ENCODE data around the gene FAM234A. TPM values are rescaled to one million over a fixed set of nuclear protein-coding genes. Genes with fewer than 3 reads are reported as not detected.

FAM234A gene
- total RNA-seq, 1 donor from 2014 or later: 72.3 TPM

DNA sequence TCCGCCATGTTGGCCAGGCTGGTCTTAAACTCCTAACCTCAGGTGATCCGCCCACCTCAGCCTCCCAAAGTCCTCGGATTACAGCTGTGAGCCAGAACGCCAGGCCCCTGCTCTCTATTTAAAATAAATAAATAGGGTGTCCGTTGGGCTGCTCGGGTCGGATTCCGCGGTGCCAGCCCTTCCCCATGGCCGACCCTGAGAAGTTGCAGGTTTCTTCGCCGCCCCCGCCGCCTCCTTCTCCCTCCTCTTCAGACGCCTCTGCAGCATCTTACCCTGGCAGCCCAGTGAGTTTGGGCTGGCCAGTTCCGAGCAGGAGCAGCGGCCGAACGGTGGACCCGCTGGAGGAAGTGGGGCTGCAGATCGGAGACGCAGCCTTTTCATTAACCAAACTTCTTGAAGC, 3.7 kb upstream of the FAM234A start:
- TF ChIP-seq, protein P1, sequence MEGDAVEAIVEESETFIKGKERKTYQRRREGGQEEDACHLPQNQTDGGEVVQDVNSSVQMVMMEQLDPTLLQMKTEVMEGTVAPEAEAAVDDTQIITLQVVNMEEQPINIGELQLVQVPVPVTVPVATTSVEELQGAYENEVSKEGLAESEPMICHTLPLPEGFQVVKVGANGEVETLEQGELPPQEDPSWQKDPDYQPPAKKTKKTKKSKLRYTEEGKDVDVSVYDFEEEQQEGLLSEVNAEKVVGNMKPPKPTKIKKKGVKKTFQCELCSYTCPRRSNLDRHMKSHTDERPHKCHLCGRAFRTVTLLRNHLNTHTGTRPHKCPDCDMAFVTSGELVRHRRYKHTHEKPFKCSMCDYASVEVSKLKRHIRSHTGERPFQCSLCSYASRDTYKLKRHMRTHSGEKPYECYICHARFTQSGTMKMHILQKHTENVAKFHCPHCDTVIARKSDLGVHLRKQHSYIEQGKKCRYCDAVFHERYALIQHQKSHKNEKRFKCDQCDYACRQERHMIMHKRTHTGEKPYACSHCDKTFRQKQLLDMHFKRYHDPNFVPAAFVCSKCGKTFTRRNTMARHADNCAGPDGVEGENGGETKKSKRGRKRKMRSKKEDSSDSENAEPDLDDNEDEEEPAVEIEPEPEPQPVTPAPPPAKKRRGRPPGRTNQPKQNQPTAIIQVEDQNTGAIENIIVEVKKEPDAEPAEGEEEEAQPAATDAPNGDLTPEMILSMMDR (IDR thresholded peaks at IDR 0.05; ENCODE audit: unreplicated experiment): no peak
- H3K9me3 Mint-ChIP-seq (ENCODE audit: unreplicated experiment): no peaks in the 10 kb centered on the region
- peaks cover 12% of the 10 kb centered on the region for H3K36me3 Mint-ChIP-seq (ENCODE audit: low read depth, unreplicated experiment)
- DNase-seq (ENCODE audit: low spot score): no peak
- no peak overlapping the region for H3K27ac Mint-ChIP-seq (ENCODE audit: unreplicated experiment)
- peaks cover 14% of the 10 kb centered on the region for H3K4me1 Mint-ChIP-seq (ENCODE audit: unreplicated experiment)
- H3K4me3 Mint-ChIP-seq (ENCODE audit: unreplicated experiment): no peak overlapping the region
- peaks cover 11% of the 10 kb centered on the region for H3K27me3 Mint-ChIP-seq (ENCODE audit: unreplicated experiment)

DNA sequence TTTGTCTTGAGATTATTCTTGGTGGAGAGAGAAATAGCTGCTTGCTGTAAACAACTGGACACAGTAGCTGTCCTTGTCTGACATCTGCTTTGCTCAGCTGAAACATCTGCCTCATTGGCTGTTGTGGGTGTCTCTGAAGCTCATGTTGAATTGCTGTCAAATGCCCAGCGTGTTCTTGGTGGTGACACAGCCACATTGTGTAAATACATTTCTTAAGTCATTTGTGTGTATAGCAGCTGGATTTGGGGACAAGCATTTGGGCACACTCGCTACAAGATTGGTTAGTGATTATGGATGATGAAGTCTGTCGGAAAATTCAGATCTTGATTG, 5.3 kb downstream of the FAM234A start:
- Mint-ChIP-seq H3K27me3 (ENCODE audit: unreplicated experiment) (peaks cover 8% of the 10 kb centered on the region), H3K9me3 (ENCODE audit: unreplicated experiment) (no peaks in the 10 kb centered on the region), H3K36me3 (ENCODE audit: low read depth, unreplicated experiment) (no peaks in the 10 kb centered on the region), H3K27ac (ENCODE audit: unreplicated experiment) (peak overlapping the region; percentile 16), H3K4me1 (ENCODE audit: unreplicated experiment) (peaks cover 4% of the 10 kb centered on the region), H3K4me3 (ENCODE audit: unreplicated experiment) (no peak overlapping the region)
- TF ChIP-seq, protein P1 (IDR thresholded peaks at IDR 0.05; ENCODE audit: unreplicated experiment): no peak
- DNase-seq (ENCODE audit: low spot score): no peak

GRCh38 chr16:240559-240958, 5.9 kb downstream of the FAM234A start:
- peaks cover 3% of the 10 kb centered on the region for H3K27me3 Mint-ChIP-seq (ENCODE audit: unreplicated experiment)
- TF ChIP-seq, protein P1 (IDR thresholded peaks at IDR 0.05; ENCODE audit: unreplicated experiment): no peak
- no peaks in the 10 kb centered on the region for H3K4me1 Mint-ChIP-seq (ENCODE audit: unreplicated experiment)

DNA sequence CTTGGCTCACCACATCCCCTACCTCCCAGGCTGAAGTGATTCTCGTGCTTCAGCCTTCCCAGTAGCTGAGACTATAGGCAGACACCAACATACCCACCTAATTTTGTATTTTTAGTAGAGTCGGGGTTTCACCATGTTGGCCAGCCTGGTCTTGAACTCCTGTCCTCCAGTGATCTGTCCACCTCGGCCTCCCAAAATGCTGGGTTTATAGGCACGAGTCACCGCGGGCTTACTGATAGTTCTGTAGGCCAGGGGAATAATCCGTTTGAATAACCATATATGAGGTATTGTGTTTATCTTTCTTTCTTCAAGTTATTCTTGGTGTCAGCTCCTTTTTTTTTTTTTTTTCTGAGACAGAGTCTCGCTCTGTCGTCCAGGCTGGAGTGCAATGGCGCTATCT, 7.7 kb downstream of the FAM234A start:
- no peak for DNase-seq (ENCODE audit: low spot score)
- TF ChIP-seq, protein P1 (IDR thresholded peaks at IDR 0.05; ENCODE audit: unreplicated experiment): no peak
- no peaks in the 10 kb centered on the region for H3K27me3 Mint-ChIP-seq (ENCODE audit: unreplicated experiment)
- H3K36me3 Mint-ChIP-seq (ENCODE audit: low read depth, unreplicated experiment): no peaks in the 10 kb centered on the region
- H3K27ac Mint-ChIP-seq (ENCODE audit: unreplicated experiment): no peak overlapping the region
- no peaks in the 10 kb centered on the region for H3K4me1 Mint-ChIP-seq (ENCODE audit: unreplicated experiment)
- no peak overlapping the region for H3K4me3 Mint-ChIP-seq (ENCODE audit: unreplicated experiment)
- H3K9me3 Mint-ChIP-seq (ENCODE audit: unreplicated experiment): no peaks in the 10 kb centered on the region

More at GRCh38 chr16:240559-240958, 5.9 kb downstream of the FAM234A start:
- H3K4me3 Mint-ChIP-seq (ENCODE audit: unreplicated experiment): no peak overlapping the region
- no peaks in the 10 kb centered on the region for H3K36me3 Mint-ChIP-seq (ENCODE audit: low read depth, unreplicated experiment)
- H3K27ac Mint-ChIP-seq (ENCODE audit: unreplicated experiment): no peak overlapping the region
- H3K9me3 Mint-ChIP-seq (ENCODE audit: unreplicated experiment): no peaks in the 10 kb centered on the region
- DNase-seq (ENCODE audit: low spot score): no peak

GRCh38 chr16:243348-243747, 8.7 kb downstream of the FAM234A start:
- no peak for DNase-seq (ENCODE audit: low spot score)
- TF ChIP-seq, protein P1 (IDR thresholded peaks at IDR 0.05; ENCODE audit: unreplicated experiment): no peak
- Mint-ChIP-seq H3K27me3 (ENCODE audit: unreplicated experiment) (peaks cover 2% of the 10 kb centered on the region), H3K36me3 (ENCODE audit: low read depth, unreplicated experiment) (no peaks in the 10 kb centered on the region), H3K27ac (ENCODE audit: unreplicated experiment) (no peak overlapping the region), H3K4me1 (ENCODE audit: unreplicated experiment) (no peaks in the 10 kb centered on the region), H3K4me3 (ENCODE audit: unreplicated experiment) (no peak overlapping the region), H3K9me3 (ENCODE audit: unreplicated experiment) (no peaks in the 10 kb centered on the region)
